ENCODE results near the gene GGCT.

GGCT gene, protein sequence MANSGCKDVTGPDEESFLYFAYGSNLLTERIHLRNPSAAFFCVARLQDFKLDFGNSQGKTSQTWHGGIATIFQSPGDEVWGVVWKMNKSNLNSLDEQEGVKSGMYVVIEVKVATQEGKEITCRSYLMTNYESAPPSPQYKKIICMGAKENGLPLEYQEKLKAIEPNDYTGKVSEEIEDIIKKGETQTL

DNA sequence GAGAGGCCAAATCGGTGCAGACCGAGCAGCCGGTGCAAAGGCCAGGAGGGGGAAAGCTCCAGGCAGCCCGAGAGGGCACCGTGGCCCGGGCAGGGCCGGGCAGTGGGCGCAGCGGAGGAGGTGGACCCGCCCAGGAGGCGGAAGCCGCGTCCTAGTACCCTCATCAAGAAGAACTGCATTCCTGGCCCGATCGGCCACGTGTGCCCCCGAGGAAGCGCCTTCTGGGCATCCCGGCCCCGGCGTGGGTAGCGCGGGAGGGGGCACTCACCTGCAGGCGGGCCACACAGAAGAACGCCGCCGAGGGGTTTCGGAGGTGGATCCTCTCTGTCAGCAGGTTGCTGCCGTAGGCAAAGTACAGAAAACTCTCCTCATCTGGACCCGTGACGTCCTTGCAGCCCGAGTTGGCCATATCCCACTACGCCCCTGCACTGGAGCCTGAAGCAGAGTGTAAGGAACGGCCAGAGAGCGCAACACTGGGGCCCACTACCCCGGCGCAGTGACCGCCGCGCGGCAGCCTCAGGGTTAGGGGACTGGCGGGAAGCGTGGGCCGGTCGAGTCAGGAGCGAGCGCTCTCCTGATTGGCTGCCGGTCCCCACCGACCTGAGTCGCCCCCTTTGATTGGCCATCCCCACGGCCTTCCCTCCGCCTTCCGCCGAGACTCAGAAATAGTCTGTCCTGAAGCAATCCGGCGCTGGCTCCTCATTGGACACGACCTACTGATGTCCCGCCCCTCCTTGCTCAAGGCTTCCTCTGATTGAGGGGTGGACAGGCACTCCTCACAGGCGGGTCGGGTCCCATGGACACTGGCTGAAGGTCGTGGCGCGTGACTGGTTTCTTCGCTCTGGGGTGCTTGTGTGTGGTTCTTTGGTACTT is at the start of gene GGCT:
GGCT (minus strand) TSS at position 529 of the 873 bp plus-strand sequence; CDS start at position 409, 120 bp downstream.
- Mint-ChIP-seq H3K27ac (peak within 1 kb of the TSS; percentile 52 to 79 (median 74)), H3K4me1 (peaks cover 25% of the 10 kb centered on the region), H3K4me3 (peak within 1 kb of the TSS; percentile 80 to 87 (median 86)), H3K9me3 (peaks cover 13% of the 10 kb centered on the region), H3K36me3 (ENCODE audit: low read depth) (peaks cover 23% of the 10 kb centered on the region), H3K27me3 (ENCODE audit: low read depth) (no peaks in the 10 kb centered on the region)
- TF ChIP-seq, protein P1, sequence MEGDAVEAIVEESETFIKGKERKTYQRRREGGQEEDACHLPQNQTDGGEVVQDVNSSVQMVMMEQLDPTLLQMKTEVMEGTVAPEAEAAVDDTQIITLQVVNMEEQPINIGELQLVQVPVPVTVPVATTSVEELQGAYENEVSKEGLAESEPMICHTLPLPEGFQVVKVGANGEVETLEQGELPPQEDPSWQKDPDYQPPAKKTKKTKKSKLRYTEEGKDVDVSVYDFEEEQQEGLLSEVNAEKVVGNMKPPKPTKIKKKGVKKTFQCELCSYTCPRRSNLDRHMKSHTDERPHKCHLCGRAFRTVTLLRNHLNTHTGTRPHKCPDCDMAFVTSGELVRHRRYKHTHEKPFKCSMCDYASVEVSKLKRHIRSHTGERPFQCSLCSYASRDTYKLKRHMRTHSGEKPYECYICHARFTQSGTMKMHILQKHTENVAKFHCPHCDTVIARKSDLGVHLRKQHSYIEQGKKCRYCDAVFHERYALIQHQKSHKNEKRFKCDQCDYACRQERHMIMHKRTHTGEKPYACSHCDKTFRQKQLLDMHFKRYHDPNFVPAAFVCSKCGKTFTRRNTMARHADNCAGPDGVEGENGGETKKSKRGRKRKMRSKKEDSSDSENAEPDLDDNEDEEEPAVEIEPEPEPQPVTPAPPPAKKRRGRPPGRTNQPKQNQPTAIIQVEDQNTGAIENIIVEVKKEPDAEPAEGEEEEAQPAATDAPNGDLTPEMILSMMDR (IDR thresholded peaks at IDR 0.05; ENCODE audit: unreplicated experiment in 3 of 3): no peak

DNA sequence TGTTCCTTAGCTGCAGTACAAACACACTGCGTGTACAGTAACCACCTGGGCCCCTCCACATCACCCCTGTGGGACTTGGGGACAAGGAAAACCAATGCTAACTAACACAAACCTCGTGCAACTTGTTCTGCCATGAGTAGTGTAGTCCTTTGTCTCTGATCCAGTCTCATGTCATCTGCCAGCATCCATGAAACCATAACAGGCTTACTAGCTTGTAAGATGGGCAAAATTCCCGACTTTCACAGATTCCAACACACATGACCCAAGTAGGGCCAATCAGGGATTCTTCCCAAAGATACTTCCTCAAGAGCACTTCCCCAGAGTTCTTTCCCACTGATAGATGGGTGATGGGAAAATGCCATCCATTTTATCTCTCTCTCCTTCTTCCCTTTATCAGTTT is 48.9 kb upstream of the GGCT start:
- H3K27ac Mint-ChIP-seq: no peak overlapping the region
- no peaks in the 10 kb centered on the region for H3K27me3 Mint-ChIP-seq (ENCODE audit: low read depth)
- H3K36me3 Mint-ChIP-seq (ENCODE audit: low read depth): peaks cover 8% of the 10 kb centered on the region
- no peak overlapping the region for H3K4me3 Mint-ChIP-seq
- TF ChIP-seq, protein P1 (IDR thresholded peaks at IDR 0.05; ENCODE audit: unreplicated experiment in 3 of 3): no peak
- H3K4me1 Mint-ChIP-seq: peaks cover 12% of the 10 kb centered on the region
- no peaks in the 10 kb centered on the region for H3K9me3 Mint-ChIP-seq

DNA sequence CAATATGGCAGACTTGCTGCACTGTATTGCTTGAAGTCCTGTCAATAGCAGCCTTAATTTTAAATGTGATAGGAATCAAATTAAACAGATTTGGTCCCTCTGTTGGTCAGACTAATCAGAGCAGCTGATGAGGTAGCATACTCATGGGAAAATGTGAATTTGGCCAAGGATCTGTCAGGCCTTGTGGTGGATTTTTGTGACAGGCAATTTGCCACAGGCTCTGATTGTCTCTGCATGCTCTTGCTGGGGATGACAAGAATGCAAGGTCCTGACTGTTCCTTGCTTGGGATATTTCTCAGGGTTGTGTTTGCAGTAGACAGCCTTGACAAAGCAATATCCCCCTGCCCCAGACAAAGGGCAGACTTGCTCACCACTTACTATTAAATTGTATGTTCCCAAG is 48.5 kb upstream of the GGCT start:
- peaks cover 12% of the 10 kb centered on the region for H3K4me1 Mint-ChIP-seq
- no peaks in the 10 kb centered on the region for H3K9me3 Mint-ChIP-seq
- TF ChIP-seq, protein P1 (IDR thresholded peaks at IDR 0.05; ENCODE audit: unreplicated experiment in 3 of 3): no peak
- peaks cover 8% of the 10 kb centered on the region for H3K36me3 Mint-ChIP-seq (ENCODE audit: low read depth)
- no peak overlapping the region for H3K27ac Mint-ChIP-seq
- no peak overlapping the region for H3K4me3 Mint-ChIP-seq
- no peaks in the 10 kb centered on the region for H3K27me3 Mint-ChIP-seq (ENCODE audit: low read depth)

DNA sequence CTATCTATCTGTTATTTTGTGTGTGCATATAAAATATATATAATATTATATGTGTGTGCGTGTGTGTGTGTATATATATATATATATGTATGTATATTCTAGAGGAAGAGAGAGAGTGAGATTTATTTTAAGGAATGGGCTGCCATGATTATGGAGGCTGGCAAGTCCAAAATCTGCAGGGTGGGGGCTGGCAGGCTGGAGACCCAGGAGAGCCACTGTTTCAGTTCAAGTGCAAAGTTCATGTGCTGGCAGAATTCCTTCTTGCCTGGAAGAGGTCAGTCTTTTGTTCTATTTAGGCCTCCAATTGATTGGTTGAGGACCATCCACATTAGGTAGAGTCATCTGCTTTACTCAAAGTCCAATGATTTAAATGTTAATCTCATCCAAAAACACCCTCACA is 47.7 kb upstream of the GGCT start:
- H3K9me3 Mint-ChIP-seq: no peaks in the 10 kb centered on the region
- no peak overlapping the region for H3K4me3 Mint-ChIP-seq
- TF ChIP-seq, protein P1 (IDR thresholded peaks at IDR 0.05; ENCODE audit: unreplicated experiment in 3 of 3): no peak
- H3K36me3 Mint-ChIP-seq (ENCODE audit: low read depth): peaks cover 8% of the 10 kb centered on the region
- H3K27ac Mint-ChIP-seq: no peak overlapping the region
- peaks cover 12% of the 10 kb centered on the region for H3K4me1 Mint-ChIP-seq
- H3K27me3 Mint-ChIP-seq (ENCODE audit: low read depth): no peaks in the 10 kb centered on the region

DNA sequence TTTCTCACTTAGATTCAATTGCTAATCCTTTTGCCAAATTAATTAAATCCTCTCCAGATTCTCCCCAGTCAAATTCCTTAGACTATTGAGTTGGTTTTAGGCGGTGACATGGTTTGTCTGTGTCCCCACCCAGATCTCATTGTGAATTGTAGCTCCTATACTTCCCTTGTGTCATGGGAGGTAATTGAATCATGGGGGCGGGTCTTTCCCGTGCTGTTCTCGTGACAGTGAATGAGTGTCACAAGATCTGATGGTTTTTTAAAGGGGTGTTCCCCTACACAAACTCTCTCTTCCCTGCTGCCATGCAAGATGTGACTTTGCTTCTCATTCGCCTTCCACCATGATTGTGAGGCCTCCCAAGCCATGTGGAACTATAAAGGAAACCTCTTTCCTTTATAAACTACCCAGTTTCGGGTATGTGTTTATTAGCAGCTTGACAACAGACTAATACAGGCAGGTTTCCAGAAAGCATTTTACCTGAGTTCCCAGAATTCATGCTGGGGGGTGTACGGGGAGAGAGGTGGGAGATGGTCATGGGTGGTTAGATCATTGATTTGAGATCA is 45.4 kb upstream of the GGCT start:
- H3K27me3 Mint-ChIP-seq (ENCODE audit: low read depth): no peaks in the 10 kb centered on the region
- no peak overlapping the region for H3K4me3 Mint-ChIP-seq
- peaks cover 8% of the 10 kb centered on the region for H3K36me3 Mint-ChIP-seq (ENCODE audit: low read depth)
- H3K9me3 Mint-ChIP-seq: no peaks in the 10 kb centered on the region
- H3K27ac Mint-ChIP-seq: no peak overlapping the region
- H3K4me1 Mint-ChIP-seq: peaks cover 23% of the 10 kb centered on the region
- TF ChIP-seq, protein P1 (IDR thresholded peaks at IDR 0.05; ENCODE audit: unreplicated experiment in 3 of 3): no peak

All from nephron (organoid).